NK-92 (cell line): ENCODE data around the gene DNAJC17.

ENCODE experiments used
- DNase-seq: peaks from one replicate; lab custom pipeline; 2025; ENCODE audit not compliant: unreplicated experiment; lab: John Stamatoyannopoulos, UW

The DNAJC17 gene

GRCh38 chr15:40767838-40768500 is 39.3 kb downstream of the DNAJC17 start:
- DNase-seq: no peak

- DNase-seq: no peak
Observed at GRCh38 chr15:40766906-40767837, 40.1 kb downstream of the DNAJC17 start.

GRCh38 chr15:40766194-40766815 is 41.0 kb downstream of the DNAJC17 start:
- DNase-seq: no peak

- DNase-seq: no peak
Observed at GRCh38 chr15:40764629-40765103, 42.6 kb downstream of the DNAJC17 start.

GRCh38 chr15:40763801-40764628 is 43.3 kb downstream of the DNAJC17 start, which contains the start of gene GCHFR:
GCHFR (plus strand) TSS chr15:40764068; CDS start chr15:40764181, 113 bp downstream.
- no peak for DNase-seq

- no peak for DNase-seq
Observed at GRCh38 chr15:40762919-40763800, 44.1 kb downstream of the DNAJC17 start.

GRCh38 chr15:40759961-40760360 is 47.3 kb downstream of the DNAJC17 start:
- DNase-seq: no peak

GRCh38 chr15:40756938-40757337 is 50.3 kb downstream of the DNAJC17 start:
- no peak for DNase-seq

- no peak for DNase-seq
Observed at GRCh38 chr15:40755812-40756208, 51.5 kb downstream of the DNAJC17 start.

GRCh38 chr15:40754883-40755811 is 52.1 kb downstream of the DNAJC17 start, which contains the start of gene RMDN3:
RMDN3 (minus strand) TSS chr15:40755254; CDS start chr15:40754783, 471 bp downstream.
- peak; percentile 55 for DNase-seq

GRCh38 chr15:40754574-40754882 is 52.7 kb downstream of the DNAJC17 start:
- DNase-seq: no peak

GRCh38 chr15:40751745-40752144 is 55.5 kb downstream of the DNAJC17 start:
- no peak for DNase-seq

GRCh38 chr15:40750885-40751284 is 56.4 kb downstream of the DNAJC17 start:
- DNase-seq: no peak

- no peak for DNase-seq
Observed at GRCh38 chr15:40749151-40749630, 58.1 kb downstream of the DNAJC17 start.

GRCh38 chr15:40747685-40748631 is 59.3 kb downstream of the DNAJC17 start:
- no peak for DNase-seq

GRCh38 chr15:40746916-40747418 is 60.3 kb downstream of the DNAJC17 start:
- DNase-seq: no peak

- no peak for DNase-seq
Observed at GRCh38 chr15:40744815-40745152, 62.5 kb downstream of the DNAJC17 start.
